ENCODE data around the gene GDPD1.
"Not testable (repeated sequence)": the region's sequence is repeated elsewhere in the genome, so short reads cannot be mapped to it uniquely, and the experiment has no call there.

The GDPD1 gene

DNA sequence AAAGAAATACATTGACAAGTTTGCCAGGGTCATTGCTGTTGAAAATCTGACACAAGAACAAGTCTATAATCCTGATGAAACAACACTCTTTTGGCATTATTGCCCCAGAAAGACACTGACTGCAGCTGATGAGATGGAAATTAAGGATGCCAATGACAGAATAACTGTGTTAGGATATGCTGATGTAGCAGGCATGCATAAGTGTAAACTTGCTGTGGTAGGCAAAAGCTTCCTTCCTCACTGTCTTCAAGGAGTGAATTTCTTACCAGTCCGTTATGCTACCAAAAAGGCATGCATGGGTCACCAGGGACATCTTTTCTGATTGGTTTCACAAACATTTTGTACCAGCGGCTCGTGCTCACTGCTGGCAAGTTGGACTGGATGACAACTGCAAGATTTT, 10.5 kb downstream of the GDPD1 start:
- no peak for DNase-seq (ENCODE audit: low read depth, low spot score)
- no peak overlapping the region for H3K4me3 ChIP-seq (ENCODE audit: low read length)

DNA sequence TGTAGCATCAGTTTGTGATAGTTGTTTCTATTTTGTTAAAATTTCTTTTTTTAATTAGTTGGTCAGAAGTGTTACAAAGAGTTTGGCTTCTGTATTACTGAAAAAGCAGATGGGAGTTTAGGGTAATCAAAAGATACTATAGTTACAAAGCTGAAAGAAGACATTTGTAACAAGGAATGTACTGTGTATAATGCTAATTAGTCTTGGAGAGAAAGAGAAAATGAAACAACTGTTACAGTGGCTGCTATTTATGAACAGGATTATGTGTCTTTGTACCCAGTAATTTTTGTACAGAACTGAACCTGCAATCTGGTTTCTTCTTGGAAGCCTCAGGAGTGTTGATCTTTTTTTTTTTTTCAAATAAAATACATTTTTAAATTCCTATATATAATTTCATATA, 14.3 kb downstream of the GDPD1 start:
- DNase-seq (ENCODE audit: low read depth, low spot score), result no peak
- H3K4me3 ChIP-seq (ENCODE audit: low read length), result no peak overlapping the region

DNA sequence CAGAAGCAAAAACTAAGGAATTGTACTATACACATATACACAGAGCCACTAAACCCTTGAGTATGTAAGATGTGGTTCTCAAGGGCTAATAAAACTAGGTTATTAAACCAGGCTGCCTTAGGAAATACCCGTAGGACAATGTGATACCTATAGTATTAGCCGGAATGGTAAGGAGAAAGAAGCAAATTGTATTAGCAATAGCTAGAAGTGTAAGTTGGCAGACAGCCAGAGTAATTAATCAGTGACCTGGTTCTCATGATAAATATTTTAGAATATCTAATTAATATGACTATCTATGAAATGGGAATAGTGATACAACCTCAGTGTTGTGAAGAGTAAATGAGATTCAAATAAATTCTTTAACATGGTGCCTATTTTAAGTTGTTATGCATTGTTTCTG, 18.6 kb downstream of the GDPD1 start:
- DNase-seq (ENCODE audit: low read depth, low spot score), result no peak
- H3K4me3 ChIP-seq (ENCODE audit: low read length), result no peak overlapping the region

DNA sequence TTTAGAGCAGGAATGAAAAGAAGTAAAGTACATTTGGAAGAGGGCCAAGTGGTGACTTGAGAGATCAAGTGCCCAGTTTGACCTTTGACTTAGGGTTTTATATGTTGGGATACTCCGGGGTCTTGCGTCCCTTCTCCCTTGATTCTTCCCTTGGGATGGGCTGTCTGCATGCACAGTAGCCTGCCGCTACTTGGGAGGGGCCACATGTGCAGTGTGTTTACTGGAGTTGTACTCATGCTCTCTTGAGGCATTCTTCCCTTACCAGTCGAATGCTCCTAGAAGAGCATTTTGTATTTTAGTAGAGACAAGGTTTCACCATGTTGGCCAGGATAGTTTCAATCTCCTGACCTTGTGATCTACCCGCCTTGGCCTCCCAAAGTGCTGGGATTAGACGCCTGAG, 23.8 kb downstream of the GDPD1 start:
- no peak for DNase-seq (ENCODE audit: low read depth, low spot score)
- H3K4me3 ChIP-seq (ENCODE audit: low read length), result no peak overlapping the region

DNA sequence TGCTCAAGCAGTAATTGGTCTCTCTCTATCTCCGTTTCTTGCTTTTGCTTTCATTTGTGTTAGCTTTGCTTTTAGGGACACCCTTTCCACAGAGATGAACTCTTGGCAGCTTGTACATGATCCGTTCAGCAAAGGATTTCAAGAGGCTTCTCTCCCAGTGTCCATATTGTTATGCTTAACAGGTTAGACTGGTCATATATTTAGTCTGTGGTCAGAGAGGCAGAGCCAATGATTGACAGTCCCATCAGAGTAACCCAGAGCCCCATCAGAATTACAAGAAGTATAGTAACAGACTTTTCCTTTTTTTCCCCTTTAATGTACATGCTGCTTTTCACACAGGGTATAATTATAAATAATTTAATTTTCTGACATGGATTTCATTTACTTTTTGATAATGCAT, 34.4 kb downstream of the GDPD1 start:
- no peak overlapping the region for H3K4me3 ChIP-seq (ENCODE audit: low read length)
- DNase-seq (ENCODE audit: low read depth, low spot score), result no peak

DNA sequence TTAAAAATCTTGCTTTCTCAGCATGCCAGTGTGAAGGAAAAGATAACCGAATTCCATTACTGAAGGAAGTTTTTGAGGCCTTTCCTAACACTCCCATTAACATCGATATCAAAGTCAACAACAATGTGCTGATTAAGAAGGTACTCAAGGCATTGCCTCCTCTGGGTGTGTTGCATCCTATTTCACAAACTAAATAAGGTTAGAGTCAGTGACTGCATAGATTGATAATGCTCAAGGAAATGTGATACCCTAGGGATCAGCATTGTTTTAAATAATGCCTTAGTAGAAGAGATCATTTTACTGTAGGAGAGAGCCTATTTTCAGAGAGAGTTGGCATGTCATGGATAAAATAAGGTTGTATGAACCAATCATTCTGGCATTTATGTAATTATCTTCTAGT, 36.8 kb downstream of the GDPD1 start:
- DNase-seq (ENCODE audit: low read depth, low spot score), result no peak
- no peak overlapping the region for H3K4me3 ChIP-seq (ENCODE audit: low read length)

DNA sequence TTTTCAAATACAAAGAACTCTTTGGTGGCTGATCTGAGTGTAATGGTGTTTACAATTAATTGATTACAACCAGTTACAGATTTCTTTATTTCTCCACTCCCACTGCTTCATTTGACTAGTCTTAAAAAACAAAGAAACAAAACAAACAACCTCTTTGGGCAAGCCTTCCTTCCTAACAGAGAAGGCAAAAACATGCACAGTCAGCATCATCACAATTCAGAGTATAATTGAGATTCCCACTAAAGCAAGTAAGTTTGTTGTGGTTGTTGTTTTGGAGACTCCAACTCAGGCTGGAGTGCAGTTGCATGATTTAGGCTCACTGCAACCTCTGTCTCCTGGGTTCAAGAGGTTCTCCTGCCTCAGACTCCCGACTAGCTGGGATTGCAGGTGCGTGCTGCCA, 40.4 kb downstream of the GDPD1 start:
- no peak overlapping the region for H3K4me3 ChIP-seq (ENCODE audit: low read length)
- DNase-seq (ENCODE audit: low read depth, low spot score), result no peak

DNA sequence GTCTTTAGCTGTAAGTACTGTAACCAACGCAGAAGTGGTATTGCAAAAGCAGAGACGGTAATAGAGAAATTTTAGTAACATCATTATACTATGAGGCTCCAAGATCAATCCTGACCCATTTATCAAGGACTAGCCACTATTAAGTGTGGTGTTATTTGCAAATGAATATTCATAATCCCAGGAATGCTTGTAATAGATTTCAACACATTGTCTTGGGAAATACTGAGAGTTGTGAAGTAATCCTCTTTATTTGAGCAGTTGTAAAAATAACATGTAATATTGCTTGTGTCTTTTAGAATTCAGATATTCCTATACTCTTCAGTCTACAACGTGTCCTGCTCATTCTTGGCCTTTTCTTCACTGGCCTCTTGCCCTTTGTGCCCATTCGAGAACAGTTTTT, 46.4 kb downstream of the GDPD1 start:
- H3K4me3 ChIP-seq (ENCODE audit: low read length), result no peak overlapping the region
- DNase-seq (ENCODE audit: low read depth, low spot score), result no peak

DNA sequence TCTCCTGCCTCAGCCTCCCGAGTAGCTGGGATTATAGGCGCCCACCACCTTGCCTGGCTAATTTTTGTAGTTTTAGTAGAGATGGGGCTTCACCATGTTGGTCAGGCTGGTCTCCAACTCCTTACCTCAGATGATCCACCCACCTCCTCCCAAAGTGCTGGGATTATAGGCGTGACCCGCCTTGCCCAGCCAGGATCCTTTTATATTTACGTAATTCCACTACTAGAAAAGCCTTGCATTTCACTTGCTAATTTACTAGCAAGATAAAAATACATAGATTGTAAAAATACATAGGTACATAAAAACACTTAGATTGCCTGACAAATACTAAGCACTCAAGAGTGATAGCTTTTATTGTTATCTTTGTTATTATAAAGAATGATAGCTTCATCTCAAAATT, 47.5 kb downstream of the GDPD1 start:
- no peak for DNase-seq (ENCODE audit: low read depth, low spot score)
- H3K4me3 ChIP-seq (ENCODE audit: low read length), result no peak overlapping the region

DNA sequence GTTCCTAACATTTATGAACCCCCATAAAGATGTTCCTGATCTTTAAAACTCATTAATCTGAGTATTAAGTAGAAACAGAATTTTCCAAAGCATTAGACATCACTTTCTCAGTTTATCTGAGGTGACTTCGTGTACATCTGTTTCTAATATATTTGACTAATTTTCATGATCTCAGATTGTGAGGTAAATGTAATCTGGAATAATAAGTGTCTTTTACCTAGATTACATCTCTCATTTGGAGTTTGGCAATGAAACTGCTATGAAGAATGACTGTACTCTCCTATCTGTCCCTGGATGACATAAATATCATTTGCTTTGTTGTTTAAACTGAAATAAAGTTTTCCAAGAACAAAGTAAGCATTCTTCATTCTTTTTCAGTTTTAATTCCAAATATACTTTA, 55.3 kb downstream of the GDPD1 start:
- no peak overlapping the region for H3K4me3 ChIP-seq (ENCODE audit: low read length)
- DNase-seq (ENCODE audit: low read depth, low spot score), result no peak

DNA sequence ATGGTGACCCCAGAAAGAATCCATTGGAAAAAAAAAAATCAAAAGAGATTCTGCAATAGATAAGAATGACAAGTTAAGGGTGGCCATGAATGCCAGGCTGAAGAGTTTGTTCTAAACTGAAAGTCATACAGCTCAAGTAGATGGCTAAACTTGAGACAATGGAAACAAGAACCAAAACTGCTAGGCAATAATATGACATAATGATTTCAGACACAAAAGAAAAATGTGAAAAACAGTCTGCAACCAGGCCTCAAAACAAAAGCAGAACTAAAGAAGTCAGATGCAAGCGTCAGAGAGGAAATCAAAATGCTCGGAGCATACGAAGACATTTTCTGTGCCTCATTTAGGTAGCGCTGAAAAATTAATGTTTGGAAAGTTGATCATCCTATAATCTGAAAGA, 56.7 kb downstream of the GDPD1 start:
- DNase-seq (ENCODE audit: low read depth, low spot score), result no peak
- no peak overlapping the region for H3K4me3 ChIP-seq (ENCODE audit: low read length)

DNA sequence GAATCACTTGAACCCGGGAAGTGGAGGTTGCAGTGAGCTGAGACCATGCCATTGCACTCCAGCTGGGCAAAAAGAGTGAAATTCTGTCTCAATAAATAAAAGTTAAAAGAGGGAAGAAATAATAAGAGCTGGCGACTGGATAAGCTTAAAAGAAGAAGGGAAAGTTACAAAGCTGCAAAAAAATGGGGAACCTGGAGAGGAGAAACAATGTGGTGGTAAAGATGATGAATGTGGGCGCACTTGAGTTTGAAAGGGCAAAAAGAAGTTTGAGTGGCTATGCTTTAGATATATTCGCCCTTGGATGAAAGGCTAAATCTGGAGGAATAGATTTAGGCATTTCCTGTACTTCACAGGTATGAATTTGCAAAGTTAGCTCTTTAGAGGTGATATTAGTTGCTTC, 58.1 kb downstream of the GDPD1 start:
- no peak for DNase-seq (ENCODE audit: low read depth, low spot score)
- H3K4me3 ChIP-seq (ENCODE audit: low read length), result no peak overlapping the region

DNA sequence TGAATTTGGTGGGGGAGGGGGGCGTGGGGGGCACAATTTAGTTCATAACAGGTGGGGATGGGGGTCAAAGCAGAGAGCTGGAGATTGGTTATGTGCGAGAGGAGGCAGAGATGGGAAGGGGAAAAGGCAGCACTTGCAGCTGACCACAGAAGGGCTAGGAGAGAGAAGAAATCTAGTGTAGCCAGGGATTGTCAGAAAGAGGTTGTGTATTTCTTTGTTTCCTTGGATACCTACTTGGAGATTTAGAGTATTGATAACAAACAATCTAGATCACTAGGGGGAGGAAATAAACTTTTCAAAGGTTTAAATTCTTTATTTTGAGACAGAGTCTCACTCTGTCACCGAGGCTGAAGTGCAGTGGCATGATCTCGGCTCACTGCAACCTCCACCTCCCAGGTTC, 64.0 kb downstream of the GDPD1 start:
- DNase-seq (ENCODE audit: low read depth, low spot score), result no peak
- H3K4me3 ChIP-seq (ENCODE audit: low read length), result no peak overlapping the region

DNA sequence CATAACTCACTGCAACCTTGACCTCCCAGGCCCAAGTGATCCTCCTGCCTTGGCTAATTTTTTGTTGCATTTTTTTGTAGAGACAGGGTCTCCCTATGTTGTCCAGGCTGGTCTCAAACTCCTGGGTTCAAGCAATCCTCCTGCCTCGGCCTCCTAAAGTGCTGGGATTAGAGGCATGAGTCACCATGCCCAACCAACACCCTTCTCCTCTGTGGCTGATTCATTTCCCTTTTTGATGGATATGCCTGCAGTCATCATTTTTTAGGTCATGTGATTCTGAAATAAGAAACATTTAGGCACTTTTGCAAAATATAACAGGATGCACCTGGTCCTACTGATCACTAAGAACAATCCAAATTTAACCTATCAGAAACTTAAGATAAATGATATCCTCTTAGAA, 67.1 kb downstream of the GDPD1 start:
- no peak overlapping the region for H3K4me3 ChIP-seq (ENCODE audit: low read length)
- DNase-seq (ENCODE audit: low read depth, low spot score), result no peak

DNA sequence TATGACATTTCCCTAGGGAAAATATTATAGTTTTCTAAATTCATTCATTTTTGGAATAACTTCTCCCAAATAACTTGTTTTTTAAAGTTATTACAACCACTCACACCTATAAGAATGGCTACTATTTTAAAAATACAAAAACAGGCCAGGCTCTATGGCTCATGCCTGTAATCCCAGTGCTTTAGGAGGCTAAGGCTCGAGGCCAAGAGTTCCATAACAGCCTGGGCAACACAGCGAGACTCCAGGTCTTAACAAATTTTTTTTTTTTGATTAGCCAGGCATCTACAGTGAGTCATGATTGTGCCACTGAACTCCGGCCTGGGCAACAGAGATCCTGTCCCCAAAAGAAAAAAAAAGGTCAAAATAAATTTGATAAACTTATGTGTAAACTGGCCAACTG, 67.6 kb downstream of the GDPD1 start:
- no peak overlapping the region for H3K4me3 ChIP-seq (ENCODE audit: low read length)
- no peak for DNase-seq (ENCODE audit: low read depth, low spot score)

DNA sequence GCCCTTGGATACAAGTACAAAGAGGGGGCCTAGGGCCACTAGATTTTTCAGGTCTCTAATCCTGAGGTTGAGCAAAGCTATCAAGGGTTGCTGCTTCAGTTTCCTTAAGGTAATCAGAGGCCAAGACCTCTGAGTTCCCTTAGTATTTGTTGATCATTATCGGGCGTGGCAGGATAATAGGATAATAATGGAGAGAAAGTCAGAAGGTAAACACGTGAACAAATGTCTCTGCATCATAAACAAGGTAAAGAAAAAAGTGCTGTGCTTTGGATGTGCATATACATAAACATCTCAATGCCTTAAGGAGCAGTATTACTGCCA, 69.6 kb downstream of the GDPD1 start:
- no peak overlapping the region for H3K4me3 ChIP-seq (ENCODE audit: low read length)
- no peak for DNase-seq (ENCODE audit: low read depth, low spot score)

DNA sequence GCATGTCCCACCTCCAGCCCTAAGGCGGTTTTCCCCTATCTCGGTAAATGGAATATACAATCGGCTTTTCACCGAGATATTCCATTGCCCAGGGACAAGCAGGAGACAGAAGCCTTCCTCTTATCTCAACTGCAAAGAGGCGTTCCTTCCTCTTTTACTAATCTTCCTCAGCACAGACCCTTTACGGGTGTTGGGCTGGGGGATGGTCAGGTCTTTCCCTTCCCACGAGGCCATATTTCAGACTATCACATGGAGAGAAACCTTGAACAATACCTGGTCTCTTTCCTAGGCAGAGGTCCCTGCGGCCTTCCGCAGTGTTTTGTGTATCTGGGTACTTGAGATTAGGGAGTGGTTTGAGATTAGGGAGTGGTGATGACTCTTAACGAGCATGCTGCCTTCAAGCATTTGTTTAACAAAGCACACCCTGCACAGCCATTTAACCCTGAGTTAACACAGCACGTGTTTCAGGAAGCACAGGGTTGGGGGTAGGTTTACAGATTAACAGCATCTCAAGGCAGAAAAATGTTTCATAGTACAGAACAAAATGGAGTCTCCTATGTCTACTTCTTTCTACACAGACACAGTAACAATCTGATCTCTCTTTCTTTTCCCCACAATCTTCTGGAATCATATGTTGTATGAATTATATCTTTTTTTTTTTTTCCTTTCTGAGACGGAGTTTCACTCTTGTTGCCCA, 70.1 kb downstream of the GDPD1 start:
- H3K4me3 ChIP-seq (ENCODE audit: low read length); DNase-seq (ENCODE audit: low read depth, low spot score): not testable (repeated sequence)

DNA sequence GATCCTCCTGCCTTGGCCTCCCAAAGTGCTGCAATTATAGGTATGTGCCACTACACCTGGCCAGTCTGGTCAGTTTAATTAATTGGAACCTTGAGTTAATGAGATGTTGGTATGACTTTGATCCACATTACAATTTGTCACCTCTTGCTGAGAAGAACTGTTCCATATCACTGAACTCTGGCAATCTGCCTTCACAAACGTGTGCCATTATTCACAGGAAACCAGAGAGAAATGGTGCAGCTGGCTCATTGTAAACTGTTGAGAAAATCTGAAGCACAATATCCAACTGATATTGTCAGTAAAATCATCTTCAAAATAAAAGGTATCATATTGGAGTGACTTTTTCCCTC, 71.8 kb downstream of the GDPD1 start:
- DNase-seq (ENCODE audit: low read depth, low spot score), result no peak
- no peak overlapping the region for H3K4me3 ChIP-seq (ENCODE audit: low read length)

DNA sequence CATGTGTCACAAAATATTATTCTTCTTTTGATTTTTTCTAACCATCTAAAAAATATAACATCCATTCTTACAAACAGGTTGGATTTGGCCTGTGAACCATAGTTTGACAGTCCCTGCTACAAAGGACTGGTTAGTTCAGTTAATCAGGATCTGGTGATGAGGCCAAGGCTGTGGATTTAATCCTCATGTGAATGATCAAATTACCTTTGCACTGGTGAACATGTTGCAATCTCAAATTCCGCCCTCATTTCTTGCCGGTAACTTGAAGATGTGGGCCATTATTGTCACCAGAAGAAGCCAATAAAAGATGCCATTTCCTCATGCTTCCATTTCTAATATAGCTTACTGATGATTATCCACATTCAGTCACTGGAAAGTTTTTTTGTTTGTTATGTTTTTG, 75.9 kb downstream of the GDPD1 start:
- DNase-seq (ENCODE audit: low read depth, low spot score), result no peak
- no peak overlapping the region for H3K4me3 ChIP-seq (ENCODE audit: low read length)

DNA sequence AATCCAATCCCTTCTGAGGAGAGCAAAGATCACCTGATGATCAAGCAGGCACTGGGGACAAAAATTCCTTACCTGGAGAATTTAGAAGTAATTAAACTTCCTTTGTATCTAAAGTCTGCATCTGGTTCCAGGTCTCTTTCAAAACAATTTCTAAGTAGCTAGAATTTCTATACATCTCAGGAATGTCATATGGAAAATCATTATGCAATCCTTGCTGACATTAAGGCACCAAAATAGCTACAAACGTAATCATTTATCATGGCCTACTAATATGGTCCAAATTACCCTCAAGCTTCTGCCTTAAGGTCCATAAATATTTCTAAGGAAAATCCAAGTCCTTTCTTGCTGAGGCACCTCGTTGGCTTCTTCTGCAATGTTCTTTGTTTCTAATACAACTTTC, 78.2 kb downstream of the GDPD1 start:
- no peak overlapping the region for H3K4me3 ChIP-seq (ENCODE audit: low read length)
- no peak for DNase-seq (ENCODE audit: low read depth, low spot score)

DNA sequence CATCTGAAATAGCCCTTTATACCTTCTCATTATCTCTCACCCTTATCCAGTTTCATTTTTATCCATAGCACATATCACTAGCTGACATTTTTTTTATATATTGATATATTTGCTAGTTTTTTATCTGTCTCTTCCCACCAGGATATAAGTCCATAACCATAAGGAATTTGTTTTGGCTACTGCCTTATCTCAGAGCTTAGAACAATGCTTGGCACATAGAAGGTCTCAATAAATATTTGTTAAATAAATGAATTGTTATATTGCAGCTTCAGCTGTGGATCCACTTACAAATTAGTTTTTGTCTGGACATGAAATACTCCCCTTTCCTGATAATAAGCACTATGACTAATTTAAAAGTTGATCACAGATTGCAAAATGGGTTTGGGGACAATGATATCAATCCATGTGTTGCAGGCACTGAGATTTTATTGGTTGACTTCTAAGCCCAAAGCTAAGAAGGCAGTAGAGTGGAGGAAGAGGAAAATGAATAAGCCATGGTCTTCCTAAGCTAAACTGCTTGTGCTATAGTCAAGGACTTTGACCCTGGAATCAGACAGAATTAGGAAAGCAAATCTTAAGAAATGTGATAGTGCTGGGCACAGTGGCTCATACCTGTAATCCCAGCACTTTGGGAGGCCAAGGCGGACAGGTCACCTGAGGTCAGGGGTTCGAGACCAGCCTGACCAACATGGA, 79.2 kb downstream of the GDPD1 start:
- no peak for DNase-seq (ENCODE audit: low read depth, low spot score)
- no peak overlapping the region for H3K4me3 ChIP-seq (ENCODE audit: low read length)

Data from Jurkat, Clone E6-1 (cell line).